OCI-LY1 (cell line): ENCODE data around the gene CENPQ.

Experiments
- H2AFZ ChIP-seq: fragments of 200-600 bp; sonication (generic), shearing (Covaris generic); 2 replicates; pipeline ENCODE4 v1.6.0; 2014; ENCODE audit warnings: antibody characterized with exemption, mild to moderate bottlenecking, low read length
- H3F3A ChIP-seq: fragments of 200-600 bp; sonication (generic), shearing (Covaris generic); 2 replicates; pipeline ENCODE4 v1.6.0; 2014; ENCODE audit warnings: mild to moderate bottlenecking, antibody characterized with exemption, low read length, moderate library complexity; ENCODE audit not compliant: insufficient read depth
- H3K27ac ChIP-seq: fragments of 200-600 bp; sonication (generic); 2 replicates; pipeline ENCODE4 v1.5.1; 2014; ENCODE audit warnings: low read length, mixed run types, mild to moderate bottlenecking, low read depth; ENCODE audit not compliant: poor library complexity, severe bottlenecking
- H3K27me3 ChIP-seq: fragments of 200-600 bp; sonication (generic); 2 replicates; pipeline ENCODE4 v1.6.0; 2014; ENCODE audit warnings: antibody characterized with exemption, mild to moderate bottlenecking, low read length, moderate library complexity; ENCODE audit not compliant: insufficient read depth
- H3K36me3 ChIP-seq: fragments of 200-600 bp; sonication (generic); 2 replicates; pipeline ENCODE4 v1.6.1; 2014; ENCODE audit warnings: mild to moderate bottlenecking, antibody characterized with exemption, low read length, moderate library complexity, mixed read lengths; ENCODE audit not compliant: insufficient read depth
- H3K4me1 ChIP-seq: fragments of 200-600 bp; sonication (generic); 2 replicates; pipeline ENCODE4 v1.5.1; 2014; ENCODE audit warnings: mild to moderate bottlenecking, low read length, moderate library complexity; ENCODE audit not compliant: insufficient read depth, severe bottlenecking
- H3K4me2 ChIP-seq: fragments of 200-600 bp; sonication (generic), shearing (Covaris generic); 2 replicates; pipeline ENCODE4 v1.6.1; 2014; ENCODE audit warnings: low read length
- H3K4me3 ChIP-seq: fragments of 200-600 bp; sonication (generic); 2 replicates; pipeline ENCODE4 v1.5.1; 2014; ENCODE audit warnings: low read length, low read depth, mild to moderate bottlenecking, mixed read lengths; ENCODE audit not compliant: poor library complexity, severe bottlenecking
- H3K79me2 ChIP-seq: fragments of 200-600 bp; shearing (Covaris generic); 2 replicates; pipeline ENCODE4 v1.6.1; 2016; ENCODE audit warnings: mixed run types, low read length, mixed read lengths; ENCODE audit not compliant: insufficient read depth
- H3K9ac ChIP-seq: fragments of 200-600 bp; sonication (generic), shearing (Covaris generic); 2 replicates; pipeline ENCODE4 v1.6.1; 2014; ENCODE audit warnings: mild to moderate bottlenecking, low read length, mixed read lengths
- H3K9me2 ChIP-seq: fragments of 200-600 bp; sonication (generic), shearing (Covaris generic); 2 replicates; pipeline ENCODE4 v1.6.1; 2014; ENCODE audit warnings: low read depth, mild to moderate bottlenecking, low read length, mixed read lengths
- H3K9me3 ChIP-seq: fragments of 200-600 bp; shearing (Covaris generic); 2 replicates; pipeline ENCODE4 v1.6.1; 2014; ENCODE audit warnings: low read length, mixed read lengths
- H4K20me1 ChIP-seq: fragments of 200-600 bp; sonication (generic), shearing (Covaris generic); 2 replicates; pipeline ENCODE4 v1.6.0; 2016; ENCODE audit warnings: mild to moderate bottlenecking, low read length; ENCODE audit not compliant: insufficient read depth
- EZH2 ChIP-seq: fragments of 200-600 bp; sonication (generic), shearing (Covaris generic); IDR thresholded peaks from 2 replicates; pipeline ENCODE4 v1.8.0; 2017; ENCODE audit warnings: borderline replicate concordance, mixed run types, mild to moderate bottlenecking, antibody characterized with exemption, low read length, moderate library complexity, mixed read lengths
- TF ChIP-seq, protein P1 (sequence below): fragments of 200-600 bp; sonication (generic), shearing (Covaris generic); IDR thresholded peaks from 2 replicates; pipeline ENCODE4 v1.5.1; 2017; ENCODE audit warnings: mild to moderate bottlenecking, antibody characterized with exemption, low read length, moderate library complexity, mixed read lengths

The CENPQ gene

GRCh38 chr6:49509342-49509741 is 46.2 kb downstream of the CENPQ start:
- no peak for TF ChIP-seq EZH2
- TF ChIP-seq, protein P1, sequence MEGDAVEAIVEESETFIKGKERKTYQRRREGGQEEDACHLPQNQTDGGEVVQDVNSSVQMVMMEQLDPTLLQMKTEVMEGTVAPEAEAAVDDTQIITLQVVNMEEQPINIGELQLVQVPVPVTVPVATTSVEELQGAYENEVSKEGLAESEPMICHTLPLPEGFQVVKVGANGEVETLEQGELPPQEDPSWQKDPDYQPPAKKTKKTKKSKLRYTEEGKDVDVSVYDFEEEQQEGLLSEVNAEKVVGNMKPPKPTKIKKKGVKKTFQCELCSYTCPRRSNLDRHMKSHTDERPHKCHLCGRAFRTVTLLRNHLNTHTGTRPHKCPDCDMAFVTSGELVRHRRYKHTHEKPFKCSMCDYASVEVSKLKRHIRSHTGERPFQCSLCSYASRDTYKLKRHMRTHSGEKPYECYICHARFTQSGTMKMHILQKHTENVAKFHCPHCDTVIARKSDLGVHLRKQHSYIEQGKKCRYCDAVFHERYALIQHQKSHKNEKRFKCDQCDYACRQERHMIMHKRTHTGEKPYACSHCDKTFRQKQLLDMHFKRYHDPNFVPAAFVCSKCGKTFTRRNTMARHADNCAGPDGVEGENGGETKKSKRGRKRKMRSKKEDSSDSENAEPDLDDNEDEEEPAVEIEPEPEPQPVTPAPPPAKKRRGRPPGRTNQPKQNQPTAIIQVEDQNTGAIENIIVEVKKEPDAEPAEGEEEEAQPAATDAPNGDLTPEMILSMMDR, result no peak
- Histone ChIP-seq H3K9ac (no peak overlapping the region), H3K36me3 (no peaks in the 10 kb centered on the region), H3K27ac (no peak overlapping the region), H3K79me2 (no peaks in the 10 kb centered on the region), H3F3A (no peaks in the 10 kb centered on the region), H2AFZ (no peak overlapping the region), H3K4me1 (no peaks in the 10 kb centered on the region), H4K20me1 (no peaks in the 10 kb centered on the region), H3K4me2 (no peak overlapping the region), H3K27me3 (no peaks in the 10 kb centered on the region), H3K9me2 (no peaks in the 10 kb centered on the region), H3K9me3 (no peaks in the 10 kb centered on the region), H3K4me3 (no peak overlapping the region)

DNA sequence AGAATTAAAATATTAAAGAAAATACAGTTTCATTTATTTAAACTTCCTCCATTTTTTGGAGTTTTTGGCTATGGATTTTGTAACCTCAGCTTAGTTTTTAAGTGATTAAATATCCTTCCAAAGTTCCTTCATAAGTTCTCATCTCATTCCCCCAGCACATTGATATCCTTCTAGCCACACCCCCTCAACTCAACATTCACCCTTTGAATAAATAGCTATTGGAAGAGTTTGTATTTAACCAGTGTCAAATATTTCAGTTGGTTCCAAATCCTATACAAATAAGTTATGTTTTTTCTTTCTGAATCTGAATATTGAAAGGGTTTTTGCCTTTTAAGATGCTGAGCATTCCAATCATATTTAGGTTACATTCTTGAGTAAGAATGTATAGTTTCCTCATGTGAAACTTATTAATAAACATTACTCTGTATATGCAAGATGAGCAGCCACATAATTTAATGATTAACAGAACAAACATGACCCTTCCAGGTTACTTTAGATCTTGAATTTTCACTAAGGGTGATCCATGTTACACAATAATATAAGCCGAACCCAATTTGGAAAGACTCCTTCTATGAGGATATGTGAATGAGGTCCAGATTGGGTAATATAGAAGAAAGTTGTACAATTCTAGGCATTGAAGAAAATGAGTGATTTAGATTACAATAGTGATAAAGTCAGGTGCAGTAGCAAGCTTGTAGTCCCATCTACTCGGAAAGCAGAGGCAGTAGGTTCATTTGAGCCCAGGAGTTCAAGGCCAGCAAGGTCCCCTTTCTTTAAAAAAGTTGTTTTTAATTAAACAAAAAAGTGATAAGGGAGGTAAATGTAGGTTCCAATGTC is 50.2 kb downstream of the CENPQ start:
- Histone ChIP-seq H3K9ac (no peak overlapping the region), H4K20me1 (no peaks in the 10 kb centered on the region), H3K4me1 (no peaks in the 10 kb centered on the region), H3K79me2 (no peaks in the 10 kb centered on the region), H3K9me2 (no peaks in the 10 kb centered on the region), H2AFZ (no peak overlapping the region), H3F3A (no peaks in the 10 kb centered on the region), H3K27ac (no peak overlapping the region), H3K4me3 (no peak overlapping the region), H3K36me3 (no peaks in the 10 kb centered on the region), H3K27me3 (no peaks in the 10 kb centered on the region), H3K9me3 (no peaks in the 10 kb centered on the region), H3K4me2 (no peak overlapping the region)
- TF ChIP-seq, protein P1, result no peak
- TF ChIP-seq EZH2, result no peak

- Histone ChIP-seq H3K9me3 (no peaks in the 10 kb centered on the region), H3K4me1 (no peaks in the 10 kb centered on the region), H3K27me3 (no peaks in the 10 kb centered on the region), H3K4me2 (no peak overlapping the region), H3K36me3 (no peaks in the 10 kb centered on the region), H3K4me3 (no peak overlapping the region), H3K9ac (no peak overlapping the region), H3F3A (no peaks in the 10 kb centered on the region), H4K20me1 (no peaks in the 10 kb centered on the region), H3K9me2 (no peaks in the 10 kb centered on the region), H3K79me2 (no peaks in the 10 kb centered on the region), H3K27ac (no peak overlapping the region), H2AFZ (no peak overlapping the region)
- TF ChIP-seq, protein P1, result no peak
- no peak for TF ChIP-seq EZH2
These were observed 51.7 kb downstream of the CENPQ start for GRCh38 chr6:49514571-49515484.
